Neural progenitor cell (in vitro differentiated cells): ENCODE measurements around the gene GNAI2. TPM values are rescaled to one million over a fixed set of nuclear protein-coding genes. Genes with fewer than 3 reads are reported as not detected.

Experiments used
- DNase-seq: peaks from one replicate; pipeline ENCODE4 v3.0.0-alpha.2; 2016; ENCODE audit warnings: low spot score
- H2AFZ ChIP-seq: fragments of 200-600 bp; sonication (generic); replicated peaks from 2 replicates; pipeline ENCODE4 v1.6.1; 2016; ENCODE audit warnings: antibody characterized with exemption
- H3F3A ChIP-seq: fragments of 200-600 bp; sonication (generic); 2 replicates; pipeline ENCODE4 v1.6.1; 2016; ENCODE audit warnings: antibody characterized with exemption, low read depth
- H3K27ac ChIP-seq: fragments of 200-600 bp; sonication (generic); 2 replicates; pipeline ENCODE4 v1.5.1; 2016; ENCODE audit warnings: mild to moderate bottlenecking
- H3K27me3 ChIP-seq: fragments of 200-600 bp; sonication (generic); 2 replicates; pipeline ENCODE4 v1.6.1; 2016; ENCODE audit warnings: mild to moderate bottlenecking, moderate library complexity
- H3K36me3 ChIP-seq: fragments of 200-600 bp; sonication (generic); 2 replicates; pipeline ENCODE4 v1.5.1; 2016
- H3K4me1 ChIP-seq: fragments of 200-600 bp; sonication (generic); 2 replicates; pipeline ENCODE4 v1.6.1; 2016; ENCODE audit warnings: mixed run types
- H3K4me2 ChIP-seq: fragments of 200-600 bp; sonication (generic); 2 replicates; pipeline ENCODE4 v1.6.1; 2016
- H3K4me3 ChIP-seq: fragments of 200-600 bp; sonication (generic); 2 replicates; pipeline ENCODE4 v1.5.1; 2016
- H3K79me2 ChIP-seq: fragments of 200-600 bp; sonication (generic); 2 replicates; pipeline ENCODE4 v1.6.1; 2016; ENCODE audit warnings: low read depth
- H3K9ac ChIP-seq: fragments of 200-600 bp; sonication (generic); 2 replicates; pipeline ENCODE4 v1.6.1; 2016
- H3K9me3 ChIP-seq: fragments of 200-600 bp; sonication (generic); 2 replicates; pipeline ENCODE4 v1.5.1; 2016; ENCODE audit warnings: low read depth
- H4K20me1 ChIP-seq: fragments of 200-600 bp; sonication (generic); 2 replicates; pipeline ENCODE4 v1.6.1; 2016; ENCODE audit warnings: low read depth
- H3K27ac Mint-ChIP-seq: 3 replicates; pipeline ENCODE4 v1.8.0; 2021; ENCODE audit warnings: mixed read lengths
- H3K27me3 Mint-ChIP-seq: 2 replicates; pipeline ENCODE4 v1.8.0; 2022; ENCODE audit warnings: low read depth, mild to moderate bottlenecking, inconsistent platforms, moderate library complexity, mixed read lengths; ENCODE audit not compliant: insufficient read depth
- H3K36me3 Mint-ChIP-seq: 3 replicates; pipeline ENCODE4 v1.8.0; 2021; ENCODE audit warnings: mixed read lengths
- H3K4me1 Mint-ChIP-seq: 3 replicates; pipeline ENCODE4 v1.8.0; 2021; ENCODE audit warnings: mixed read lengths
- H3K4me3 Mint-ChIP-seq: 3 replicates; pipeline ENCODE4 v1.8.0; 2021; ENCODE audit warnings: mild to moderate bottlenecking, moderate library complexity, mixed read lengths
- H3K9me3 Mint-ChIP-seq: 3 replicates; pipeline ENCODE4 v1.8.0; 2020; ENCODE audit warnings: mixed read lengths
- EZH2 ChIP-seq: fragments of 200-600 bp; sonication (generic); IDR thresholded peaks from 2 replicates; pipeline ENCODE4 v1.6.1; 2017; ENCODE audit warnings: antibody characterized with exemption, mild to moderate bottlenecking, moderate library complexity
- EZH2phosphoT487 ChIP-seq: fragments of 200-600 bp; sonication (generic); IDR thresholded peaks from 2 replicates; pipeline ENCODE4 v1.6.1; 2017; ENCODE audit warnings: antibody characterized with exemption
- total RNA-seq: library from RNA; depleted of rRNA; stranded (reverse); fragments of >200 nt; gene quantifications from 2 replicates; pipeline ENCODE4 v1.2.3, GENCODE V29; 2015; ENCODE audit warnings: low replicate concordance
- TF ChIP-seq, protein P1 (sequence below): fragments of 200-600 bp; sonication (generic); IDR thresholded peaks from 2 replicates; pipeline ENCODE4 v1.5.1; 2017; ENCODE audit warnings: antibody characterized with exemption, mild to moderate bottlenecking

GNAI2 gene
- total RNA-seq, 1 donor from 2014 or later: 249 TPM

DNA sequence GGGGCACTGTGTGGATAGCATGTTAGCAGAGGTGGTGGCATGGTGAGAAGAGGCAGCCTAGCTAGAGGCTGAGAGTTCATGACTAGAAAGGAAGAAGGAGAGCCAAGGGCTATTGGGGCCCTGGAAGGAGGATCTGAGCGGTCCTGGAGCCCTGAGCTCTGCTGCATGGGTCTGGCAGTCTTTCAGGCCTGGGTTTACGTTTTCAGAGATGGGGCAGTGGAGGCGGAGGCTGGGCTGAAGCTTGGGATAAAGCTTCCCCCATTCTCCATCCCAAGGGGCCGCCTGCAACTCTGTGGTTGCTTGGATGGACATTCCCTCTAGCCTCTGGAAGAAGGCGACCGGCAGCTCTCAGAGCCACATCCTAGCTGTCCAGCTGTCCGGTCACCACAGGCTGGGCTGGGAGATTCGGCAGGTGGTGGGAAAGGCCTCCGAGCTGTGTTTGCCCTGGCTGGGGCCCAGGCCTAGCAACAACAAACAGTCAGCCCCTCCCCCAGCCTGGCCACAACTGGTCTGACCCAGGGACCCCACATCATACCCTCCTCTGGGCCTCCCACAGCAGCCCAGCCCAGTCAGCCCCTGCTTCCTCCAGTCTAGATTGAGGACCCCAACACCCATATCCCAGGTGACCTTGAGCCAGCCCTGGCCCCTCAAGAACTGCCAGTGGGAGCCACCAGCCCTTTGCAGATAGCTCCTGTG is 32.7 kb upstream of the GNAI2 start:
- H3K36me3 ChIP-seq: no peaks in the 10 kb centered on the region
- peaks cover 10% of the 10 kb centered on the region for H3F3A ChIP-seq
- H3K36me3 Mint-ChIP-seq: no peaks in the 10 kb centered on the region
- H3K27me3 Mint-ChIP-seq: peaks cover 33% of the 10 kb centered on the region
- peak overlapping the region; percentile 81 for H3K27ac Mint-ChIP-seq
- H3K27me3 ChIP-seq: peaks cover 41% of the 10 kb centered on the region
- no peaks in the 10 kb centered on the region for H4K20me1 ChIP-seq
- no peaks in the 10 kb centered on the region for H3K9me3 Mint-ChIP-seq
- H3K9ac ChIP-seq: no peak overlapping the region
- no peak for DNase-seq
- H3K4me3 ChIP-seq: no peak overlapping the region
- H3K27ac ChIP-seq: no peak overlapping the region
- H3K4me1 Mint-ChIP-seq: peaks cover 20% of the 10 kb centered on the region
- no peaks in the 10 kb centered on the region for H3K79me2 ChIP-seq
- no peaks in the 10 kb centered on the region for H3K9me3 ChIP-seq
- peaks cover 12% of the 10 kb centered on the region for H3K4me1 ChIP-seq
- H3K4me2 ChIP-seq: no peak overlapping the region
- peak overlapping the region; percentile 71 for H3K4me3 Mint-ChIP-seq
- H2AFZ ChIP-seq: no peak overlapping the region
- TF ChIP-seq EZH2phosphoT487: no peak
- TF ChIP-seq EZH2: no peak
- TF ChIP-seq, protein P1, sequence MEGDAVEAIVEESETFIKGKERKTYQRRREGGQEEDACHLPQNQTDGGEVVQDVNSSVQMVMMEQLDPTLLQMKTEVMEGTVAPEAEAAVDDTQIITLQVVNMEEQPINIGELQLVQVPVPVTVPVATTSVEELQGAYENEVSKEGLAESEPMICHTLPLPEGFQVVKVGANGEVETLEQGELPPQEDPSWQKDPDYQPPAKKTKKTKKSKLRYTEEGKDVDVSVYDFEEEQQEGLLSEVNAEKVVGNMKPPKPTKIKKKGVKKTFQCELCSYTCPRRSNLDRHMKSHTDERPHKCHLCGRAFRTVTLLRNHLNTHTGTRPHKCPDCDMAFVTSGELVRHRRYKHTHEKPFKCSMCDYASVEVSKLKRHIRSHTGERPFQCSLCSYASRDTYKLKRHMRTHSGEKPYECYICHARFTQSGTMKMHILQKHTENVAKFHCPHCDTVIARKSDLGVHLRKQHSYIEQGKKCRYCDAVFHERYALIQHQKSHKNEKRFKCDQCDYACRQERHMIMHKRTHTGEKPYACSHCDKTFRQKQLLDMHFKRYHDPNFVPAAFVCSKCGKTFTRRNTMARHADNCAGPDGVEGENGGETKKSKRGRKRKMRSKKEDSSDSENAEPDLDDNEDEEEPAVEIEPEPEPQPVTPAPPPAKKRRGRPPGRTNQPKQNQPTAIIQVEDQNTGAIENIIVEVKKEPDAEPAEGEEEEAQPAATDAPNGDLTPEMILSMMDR: no peak

DNA sequence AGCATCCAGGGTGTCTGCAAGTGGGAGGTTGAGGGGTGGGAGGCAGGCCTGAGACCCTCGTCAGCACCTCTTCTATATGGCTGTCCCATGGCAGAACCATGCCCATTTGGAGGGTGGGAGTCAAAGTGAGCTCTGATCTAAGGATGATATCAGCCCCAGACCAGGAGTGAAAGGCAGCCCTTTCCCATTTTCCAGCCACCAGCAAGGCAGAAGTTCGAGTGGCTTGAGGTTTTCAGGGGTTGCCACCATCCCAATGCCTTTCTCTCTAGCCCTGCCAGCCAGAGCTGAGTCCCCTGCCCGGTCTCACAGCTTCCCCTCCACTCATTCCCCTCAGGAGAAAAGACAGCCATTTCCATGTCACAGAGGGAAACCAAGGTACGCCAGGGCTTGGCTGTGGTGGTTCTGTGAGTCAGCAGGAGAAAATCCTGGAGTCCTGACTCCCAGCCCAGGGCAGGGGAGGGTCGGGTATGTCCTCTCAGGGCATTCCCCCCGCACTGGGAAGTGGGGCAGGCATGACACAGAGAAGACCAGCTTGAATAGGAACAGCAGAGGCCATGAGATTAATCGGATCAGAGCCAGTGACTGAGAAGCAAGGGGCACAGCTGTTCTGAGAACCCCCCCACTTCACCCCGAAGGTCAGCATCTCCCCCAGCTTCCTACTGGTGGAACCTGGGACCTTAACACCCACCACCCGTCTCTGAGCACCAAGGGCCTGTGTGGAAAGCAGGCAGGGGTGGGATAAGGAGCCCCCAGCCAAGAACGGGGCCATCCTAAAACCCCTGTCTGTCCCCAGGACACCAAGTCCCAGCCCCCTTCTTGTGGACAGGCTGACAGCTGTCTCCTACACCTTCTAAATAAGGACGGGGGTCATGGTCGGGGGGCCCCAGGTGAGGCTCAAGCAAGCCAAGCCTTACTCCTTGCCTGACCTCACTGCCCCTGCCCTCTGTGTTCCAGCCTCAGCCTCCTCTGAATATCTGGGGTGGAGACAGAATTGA is 31.9 kb upstream of the GNAI2 start:
- Histone ChIP-seq H3K4me1 (peaks cover 12% of the 10 kb centered on the region), H3F3A (peaks cover 10% of the 10 kb centered on the region), H3K9ac (no peak overlapping the region), H3K4me3 (no peak overlapping the region), H4K20me1 (no peaks in the 10 kb centered on the region), H3K9me3 (no peaks in the 10 kb centered on the region), H3K4me2 (peak overlapping the region; percentile 96), H3K79me2 (no peaks in the 10 kb centered on the region), H3K27me3 (peaks cover 41% of the 10 kb centered on the region), H2AFZ (no peak overlapping the region), H3K36me3 (no peaks in the 10 kb centered on the region), H3K27ac (no peak overlapping the region)
- Mint-ChIP-seq H3K27ac (peak overlapping the region; percentile 11), H3K27me3 (peaks cover 30% of the 10 kb centered on the region), H3K4me1 (peaks cover 25% of the 10 kb centered on the region), H3K4me3 (peak overlapping the region; percentile 65), H3K9me3 (no peaks in the 10 kb centered on the region), H3K36me3 (no peaks in the 10 kb centered on the region)
- no peak for DNase-seq
- TF ChIP-seq EZH2phosphoT487: no peak
- TF ChIP-seq, protein P1: no peak
- no peak for TF ChIP-seq EZH2

DNA sequence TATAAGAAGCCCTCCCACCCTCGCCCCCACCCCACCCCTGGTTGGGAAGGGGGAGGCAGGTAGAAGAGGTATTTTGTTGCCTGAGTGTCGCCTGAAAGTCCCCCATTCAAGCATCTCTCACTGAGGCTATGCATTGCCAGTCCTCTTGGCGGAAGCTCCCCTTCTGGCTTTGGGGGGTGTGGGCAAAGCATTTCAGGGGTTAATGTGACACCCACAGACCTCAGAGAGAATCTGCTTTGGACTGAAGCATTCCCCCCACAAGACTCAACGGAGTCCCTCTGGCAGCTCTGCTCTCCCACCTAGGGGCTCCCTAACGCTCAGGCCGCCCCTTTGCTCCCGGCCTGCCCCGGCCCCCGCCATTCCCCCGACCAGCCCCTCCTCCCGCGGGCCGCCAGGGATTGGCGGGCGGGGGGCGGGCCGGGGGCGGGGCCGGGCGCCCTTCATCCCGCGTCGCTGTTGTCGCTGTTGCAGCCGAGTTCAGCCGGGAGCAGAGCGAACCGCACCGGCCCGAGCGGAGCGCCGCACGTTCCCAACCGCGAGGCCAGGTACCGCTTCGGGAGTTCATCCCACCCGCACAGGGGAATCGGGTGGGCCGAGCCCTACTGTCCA is 31.1 kb upstream of the GNAI2 start, which contains the start of gene SLC38A3:
Gene SLC38A3, plus strand, starts transcription at position 468 of the 609 bp plus-strand sequence. CDS start 8,929 bp downstream, outside the sequence.
- Histone ChIP-seq H3K4me1 (peaks cover 12% of the 10 kb centered on the region), H3K9me3 (no peaks in the 10 kb centered on the region), H3K4me3 (peak within 1 kb of the TSS; percentile 62), H3K4me2 (peak within 1 kb of the TSS; percentile 96), H3K27me3 (peaks cover 41% of the 10 kb centered on the region), H3K27ac (no peak within 1 kb of the TSS), H4K20me1 (no peaks in the 10 kb centered on the region), H3K79me2 (no peaks in the 10 kb centered on the region), H3K9ac (peak within 1 kb of the TSS; percentile 17), H3F3A (peaks cover 10% of the 10 kb centered on the region), H2AFZ (peak within 1 kb of the TSS; percentile 93), H3K36me3 (no peaks in the 10 kb centered on the region)
- TF ChIP-seq, protein P1: no peak
- TF ChIP-seq EZH2phosphoT487 (no peak), EZH2 (no peak)
- DNase-seq: peak; percentile 91
- no peaks in the 10 kb centered on the region for H3K36me3 Mint-ChIP-seq
- H3K27ac Mint-ChIP-seq: no peak within 1 kb of the TSS
- peaks cover 30% of the 10 kb centered on the region for H3K27me3 Mint-ChIP-seq
- H3K4me1 Mint-ChIP-seq: peaks cover 25% of the 10 kb centered on the region
- H3K4me3 Mint-ChIP-seq: peak within 1 kb of the TSS; percentile 78
- H3K9me3 Mint-ChIP-seq: no peaks in the 10 kb centered on the region
